Activated CD4-positive, alpha-beta T cell treated with anti-CD3 and anti-CD28 coated beads, Interleukin-2, amount 10 ng/mL, durations not matched to agents 24 days and 14 days (primary cell): ENCODE results near the gene B3GALT5. TPM values are rescaled to one million over a fixed set of nuclear protein-coding genes. Genes with fewer than 3 reads are reported as not detected.
"Not testable (repeated sequence)": the region's sequence is repeated elsewhere in the genome, so short reads cannot be mapped to it uniquely, and the experiment has no call there.

Experiments
- DNase-seq: peaks from one replicate; pipeline ENCODE4 v3.0.0; 2022
- H3K27ac Mint-ChIP-seq: one replicate; pipeline ENCODE4 v1.8.0; 2022; ENCODE audit warnings: mild to moderate bottlenecking, mixed read lengths
- H3K27me3 Mint-ChIP-seq: one replicate; pipeline ENCODE4 v1.8.0; 2022; ENCODE audit warnings: mixed read lengths
- H3K36me3 Mint-ChIP-seq: one replicate; pipeline ENCODE4 v1.8.0; 2022; ENCODE audit warnings: low read depth, mild to moderate bottlenecking, mixed read lengths
- H3K4me1 Mint-ChIP-seq: one replicate; pipeline ENCODE4 v1.8.0; 2021; ENCODE audit warnings: mixed read lengths
- H3K4me3 Mint-ChIP-seq: one replicate; pipeline ENCODE4 v1.8.0; 2022; ENCODE audit warnings: mild to moderate bottlenecking, moderate library complexity, mixed read lengths
- H3K9me3 Mint-ChIP-seq: one replicate; pipeline ENCODE4 v1.8.0; 2021; ENCODE audit warnings: mixed read lengths
- intact Hi-C: fragments of 100-400 bp; cut with micrococcal nuclease; formaldehyde crosslinking; loops from one replicate; pipeline ENCODE4 v1.15.1; 2023
- total RNA-seq: library from RNA; stranded (reverse); gene quantifications from 2 replicates; pipeline ENCODE4 v1.2.3, GENCODE V29; 2022

The B3GALT5 gene, protein sequence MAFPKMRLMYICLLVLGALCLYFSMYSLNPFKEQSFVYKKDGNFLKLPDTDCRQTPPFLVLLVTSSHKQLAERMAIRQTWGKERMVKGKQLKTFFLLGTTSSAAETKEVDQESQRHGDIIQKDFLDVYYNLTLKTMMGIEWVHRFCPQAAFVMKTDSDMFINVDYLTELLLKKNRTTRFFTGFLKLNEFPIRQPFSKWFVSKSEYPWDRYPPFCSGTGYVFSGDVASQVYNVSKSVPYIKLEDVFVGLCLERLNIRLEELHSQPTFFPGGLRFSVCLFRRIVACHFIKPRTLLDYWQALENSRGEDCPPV
- not detected in 2 replicates for total RNA-seq

DNA sequence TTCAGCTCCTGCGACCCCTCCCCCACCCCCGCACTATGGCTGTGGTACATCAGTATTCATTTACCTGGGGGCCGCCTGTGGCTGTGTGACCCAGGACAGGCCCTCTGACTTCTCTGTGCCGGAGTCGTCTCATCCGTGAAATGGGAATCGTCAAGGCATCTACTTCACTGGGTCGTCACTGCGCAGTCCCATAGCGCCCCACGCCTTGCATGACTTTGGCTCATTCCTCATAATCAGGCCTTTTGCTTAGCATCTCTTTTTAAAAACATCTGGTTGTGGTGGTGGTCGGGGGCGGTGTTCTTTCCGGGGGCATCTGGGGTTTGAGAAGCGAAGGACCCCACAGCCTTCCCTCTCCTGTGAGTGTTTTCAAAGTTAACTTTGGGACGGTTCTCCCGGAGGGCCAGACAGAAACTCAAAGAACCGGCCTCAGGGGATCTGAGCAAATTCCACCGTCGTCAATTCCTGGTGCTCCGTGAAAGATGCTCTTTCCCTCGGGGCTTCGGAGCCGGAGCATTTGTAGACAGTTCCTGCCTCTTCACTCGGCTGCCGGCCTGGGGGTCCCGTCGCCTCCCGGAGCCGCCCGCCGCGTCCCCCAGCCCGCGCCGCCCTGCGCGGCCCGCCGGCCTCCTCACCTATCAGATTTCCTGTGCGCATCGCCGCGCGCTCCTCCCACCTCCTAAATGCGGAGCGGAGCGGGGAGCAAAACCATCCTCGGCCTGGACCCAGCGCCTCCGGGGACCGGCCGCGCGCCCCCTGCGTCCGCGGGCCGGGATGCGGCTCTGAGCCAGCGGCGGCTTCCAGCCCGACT lies at the start of gene B3GALT5:
Gene B3GALT5 (plus strand): TSS at position 708 of the 808 bp plus-strand sequence. CDS start 47,620 bp downstream, outside the sequence.
- Mint-ChIP-seq H3K27me3 (peaks cover 33% of the 10 kb centered on the region), H3K36me3 (no peaks in the 10 kb centered on the region), H3K4me3 (no peak within 1 kb of the TSS), H3K4me1 (peaks cover 5% of the 10 kb centered on the region), H3K27ac (no peak within 1 kb of the TSS), H3K9me3 (no peaks in the 10 kb centered on the region)
- peak; percentile 37 for DNase-seq
- intact Hi-C loops: no loop called here

DNA sequence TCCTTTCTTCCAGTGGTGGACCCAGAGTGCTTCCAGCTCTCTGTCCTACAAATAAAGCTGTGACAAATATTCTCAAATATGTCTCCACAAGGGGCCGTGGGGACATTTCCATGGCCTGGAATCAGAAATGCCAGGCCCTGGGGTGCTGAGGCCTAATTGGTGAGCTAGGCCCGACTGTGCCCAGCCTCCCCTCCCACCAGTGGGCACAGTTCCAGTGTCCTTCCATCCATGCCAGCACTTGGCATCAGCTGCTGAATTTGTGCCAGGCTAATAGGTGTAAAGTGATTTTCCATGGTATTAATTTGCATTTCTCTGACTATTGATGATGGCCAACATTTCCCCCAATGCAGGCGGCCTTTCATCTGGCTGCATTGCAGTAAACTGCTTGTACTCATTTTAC lies 48.5 kb upstream of the B3GALT5 start:
- Mint-ChIP-seq H3K27ac (no peak overlapping the region), H3K9me3 (no peaks in the 10 kb centered on the region), H3K36me3 (no peaks in the 10 kb centered on the region), H3K27me3 (no peaks in the 10 kb centered on the region), H3K4me1 (no peaks in the 10 kb centered on the region), H3K4me3 (no peak overlapping the region)
- no peak for DNase-seq
- intact Hi-C loops: no loop called here

DNA sequence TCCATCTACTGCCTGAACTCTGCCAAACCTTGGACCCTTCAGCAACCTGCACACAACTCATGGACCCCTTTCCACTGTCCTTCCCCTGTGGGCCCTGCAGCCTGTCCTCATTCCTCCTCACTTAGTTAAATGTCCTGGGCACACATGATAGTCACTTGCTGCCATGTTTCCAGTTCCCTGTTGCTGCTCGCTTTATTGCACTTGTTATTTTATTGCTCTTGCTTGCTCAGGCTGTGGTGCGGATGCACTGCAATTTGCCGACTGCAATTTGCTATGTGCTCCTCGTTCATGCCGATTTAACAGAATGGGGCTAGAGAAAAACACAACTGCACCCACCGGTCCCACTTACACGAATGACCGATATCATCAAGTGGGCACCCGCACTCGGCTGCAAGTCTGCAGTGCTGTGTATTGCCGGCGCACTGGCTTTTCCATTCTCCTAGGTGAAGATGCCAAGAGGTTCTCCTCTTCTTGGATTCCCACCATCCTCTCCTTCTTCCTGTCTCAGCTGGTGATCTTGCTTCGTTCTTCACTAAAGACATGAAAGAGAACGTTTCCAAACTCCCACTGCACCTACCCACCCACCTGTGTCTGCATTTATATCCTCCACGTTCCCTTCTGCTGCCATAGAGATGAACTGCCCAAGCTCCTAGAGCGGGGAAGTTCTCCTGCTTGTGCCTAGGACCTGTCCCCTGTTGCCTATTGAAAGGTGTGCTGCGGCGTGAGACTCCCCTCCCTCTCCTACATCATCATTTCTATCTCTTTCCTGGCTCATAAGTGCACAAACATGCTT lies 45.4 kb upstream of the B3GALT5 start:
- DNase-seq: no peak
- Mint-ChIP-seq H3K4me3 (no peak overlapping the region), H3K4me1 (no peaks in the 10 kb centered on the region), H3K36me3 (no peaks in the 10 kb centered on the region), H3K27me3 (no peaks in the 10 kb centered on the region), H3K27ac (no peak overlapping the region), H3K9me3 (no peaks in the 10 kb centered on the region)
- intact Hi-C loops: no loop called here

DNA sequence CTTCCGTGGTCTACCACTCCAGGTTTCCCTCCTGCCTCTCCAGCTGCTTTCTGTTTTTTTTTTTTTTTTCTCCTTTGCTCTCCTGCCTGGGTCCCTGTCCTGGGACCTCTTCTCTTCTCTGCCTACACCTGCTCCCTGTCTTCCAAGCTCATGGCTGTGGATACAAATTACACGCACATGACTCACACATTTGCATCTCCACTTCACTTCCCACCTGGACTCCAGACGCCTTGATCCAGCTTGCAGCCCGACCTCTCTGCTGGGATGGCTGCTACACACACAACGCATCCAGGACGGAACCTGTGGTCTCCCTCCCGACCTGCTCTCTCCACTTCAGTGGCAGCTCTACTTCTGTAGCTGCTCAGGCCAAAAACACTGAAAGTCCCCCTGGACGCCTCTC lies 44.4 kb upstream of the B3GALT5 start:
- H3K27ac Mint-ChIP-seq: no peak overlapping the region
- no peaks in the 10 kb centered on the region for H3K27me3 Mint-ChIP-seq
- no peaks in the 10 kb centered on the region for H3K9me3 Mint-ChIP-seq
- H3K4me1 Mint-ChIP-seq: no peaks in the 10 kb centered on the region
- no peak overlapping the region for H3K4me3 Mint-ChIP-seq
- intact Hi-C loops: no loop called here
- no peaks in the 10 kb centered on the region for H3K36me3 Mint-ChIP-seq
- no peak for DNase-seq

DNA sequence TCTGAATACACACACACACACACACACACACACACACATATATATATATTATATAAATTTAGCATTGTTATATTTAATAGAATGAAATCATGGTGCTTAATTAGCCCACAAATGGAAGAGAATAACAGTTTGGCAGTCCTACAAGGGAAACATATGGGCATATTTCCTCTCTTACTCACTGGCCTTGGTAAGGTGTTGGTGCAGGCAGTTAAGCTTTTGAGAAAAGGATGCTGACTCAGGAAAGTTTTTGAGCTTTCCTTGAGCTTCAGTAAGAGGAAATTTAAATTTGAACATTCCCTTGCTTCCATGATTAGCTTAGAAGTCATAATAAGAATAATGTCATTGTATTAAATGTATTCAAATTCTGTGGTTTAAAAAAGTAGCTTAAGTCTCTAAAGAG lies 37.0 kb upstream of the B3GALT5 start:
- H3K4me1 Mint-ChIP-seq: no peaks in the 10 kb centered on the region
- no peak for DNase-seq
- H3K36me3 Mint-ChIP-seq: no peaks in the 10 kb centered on the region
- H3K27ac Mint-ChIP-seq: no peak overlapping the region
- no peak overlapping the region for H3K4me3 Mint-ChIP-seq
- no peaks in the 10 kb centered on the region for H3K9me3 Mint-ChIP-seq
- intact Hi-C loops: no loop called here
- H3K27me3 Mint-ChIP-seq: no peaks in the 10 kb centered on the region

DNA sequence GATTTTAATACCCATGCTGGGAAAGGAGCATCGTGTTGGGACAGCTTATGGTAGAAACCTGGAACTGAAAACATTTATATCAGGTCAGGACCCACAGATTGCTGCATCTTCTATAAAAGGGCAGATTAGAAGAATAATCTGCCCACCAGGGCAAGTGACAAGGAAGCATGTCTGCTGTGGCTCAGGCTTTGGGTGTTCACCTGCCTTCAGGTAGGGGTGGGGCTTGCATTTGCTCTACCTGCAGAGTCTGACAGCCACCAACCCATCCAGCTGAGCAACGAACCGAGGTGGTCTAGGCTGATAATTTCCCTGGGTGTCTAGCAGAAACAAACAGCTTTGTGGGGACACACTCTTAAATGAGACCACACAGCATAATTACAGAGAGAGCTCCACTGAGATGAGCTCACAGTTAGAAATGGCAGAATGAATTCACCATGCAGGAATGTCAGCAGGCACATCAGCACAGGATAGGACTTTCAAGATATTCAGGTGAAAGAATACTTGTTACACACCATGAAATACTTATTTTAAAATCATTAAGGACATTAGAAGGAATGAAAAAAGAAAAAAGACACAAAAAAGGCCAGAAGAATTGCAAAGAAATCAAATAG lies 36.1 kb upstream of the B3GALT5 start:
- Mint-ChIP-seq H3K4me1 (no peaks in the 10 kb centered on the region), H3K9me3 (no peaks in the 10 kb centered on the region), H3K4me3 (no peak overlapping the region), H3K27ac (no peak overlapping the region), H3K36me3 (no peaks in the 10 kb centered on the region), H3K27me3 (no peaks in the 10 kb centered on the region)
- DNase-seq: no peak
- intact Hi-C loops: no loop called here

DNA sequence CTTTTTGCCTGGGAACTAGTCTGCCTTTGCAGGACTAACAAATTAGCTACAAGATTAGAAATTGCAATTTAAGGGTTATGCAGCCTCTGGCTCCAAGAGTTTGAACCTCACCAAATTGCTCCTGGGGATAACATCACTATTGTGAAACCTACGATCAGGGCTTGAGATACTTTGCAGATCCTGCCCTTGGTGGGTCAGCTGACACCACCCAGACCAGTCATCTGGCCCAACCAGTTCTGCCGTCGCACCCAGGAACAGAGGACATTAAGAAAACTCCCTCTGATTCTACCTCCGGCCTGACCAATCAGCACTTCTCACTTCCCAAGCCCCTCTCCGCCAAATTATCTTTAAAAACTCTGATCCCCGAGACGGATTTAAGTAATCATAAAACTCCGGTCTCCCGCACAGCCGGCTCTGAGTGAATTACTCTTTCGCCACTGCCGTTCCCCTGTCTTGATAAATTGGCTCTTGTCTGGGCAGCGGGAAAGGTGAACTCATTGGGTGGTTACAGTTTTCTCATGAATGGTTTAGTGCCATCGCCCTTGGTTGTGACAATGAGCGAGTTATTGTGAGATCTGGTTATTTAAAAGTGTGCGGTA lies 32.9 kb upstream of the B3GALT5 start:
- H3K27me3 Mint-ChIP-seq: no peaks in the 10 kb centered on the region
- intact Hi-C loops: no loop called here
- no peak overlapping the region for H3K4me3 Mint-ChIP-seq

DNA sequence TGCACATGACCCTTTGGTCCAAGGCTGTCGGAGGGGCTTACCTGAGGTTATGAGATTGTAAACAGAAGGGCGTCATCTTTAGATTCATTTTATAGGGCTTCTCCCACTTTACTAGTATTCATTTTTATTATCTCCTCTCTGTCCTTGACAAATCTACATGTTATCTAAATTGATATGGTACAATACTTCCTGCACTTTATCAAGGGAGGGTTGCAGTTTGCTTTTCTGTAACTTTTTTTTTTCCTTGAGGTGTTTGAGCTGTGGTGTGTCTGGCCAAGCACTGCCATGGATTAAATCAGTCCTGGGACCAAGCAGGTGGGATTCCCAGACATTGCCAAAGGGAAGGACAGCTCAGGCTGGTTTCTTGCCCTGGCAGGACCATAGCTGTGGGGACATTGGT lies 32.0 kb upstream of the B3GALT5 start:
- Mint-ChIP-seq H3K27ac (no peak overlapping the region), H3K4me3 (no peak overlapping the region), H3K9me3 (no peaks in the 10 kb centered on the region), H3K27me3 (peaks cover 1% of the 10 kb centered on the region), H3K36me3 (no peaks in the 10 kb centered on the region), H3K4me1 (no peaks in the 10 kb centered on the region)
- intact Hi-C loops: no loop called here
- no peak for DNase-seq

More for the DNA sequence above, 32.9 kb upstream of the B3GALT5 start:
- Mint-ChIP-seq H3K4me1 (no peaks in the 10 kb centered on the region), H3K9me3 (no peaks in the 10 kb centered on the region), H3K27ac (no peak overlapping the region), H3K36me3 (no peaks in the 10 kb centered on the region)
- no peak for DNase-seq

DNA sequence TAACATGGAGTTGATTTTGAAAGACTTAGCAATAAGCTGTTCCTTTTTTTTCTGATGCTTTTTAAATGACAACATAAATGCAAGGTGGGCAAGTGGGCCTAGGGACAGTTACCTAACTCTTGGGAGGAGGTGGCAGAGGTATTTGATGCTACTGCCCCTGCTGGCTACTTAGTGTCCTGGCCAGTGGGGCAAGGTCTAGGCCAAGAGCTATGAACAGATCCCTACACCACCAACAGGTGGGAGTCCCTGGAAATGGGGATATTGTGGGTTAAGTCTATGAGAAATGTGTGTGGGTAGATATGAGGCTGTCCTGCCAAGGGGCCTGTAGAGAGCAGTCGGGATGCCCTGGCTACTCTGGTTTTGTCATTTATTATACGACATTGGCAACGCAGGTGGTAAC lies 31.3 kb upstream of the B3GALT5 start:
- Mint-ChIP-seq H3K36me3 (no peaks in the 10 kb centered on the region), H3K4me1 (no peaks in the 10 kb centered on the region), H3K27me3 (peaks cover 1% of the 10 kb centered on the region), H3K4me3 (no peak overlapping the region), H3K9me3 (no peaks in the 10 kb centered on the region), H3K27ac (no peak overlapping the region)
- intact Hi-C loops: no loop called here
- DNase-seq: no peak

DNA sequence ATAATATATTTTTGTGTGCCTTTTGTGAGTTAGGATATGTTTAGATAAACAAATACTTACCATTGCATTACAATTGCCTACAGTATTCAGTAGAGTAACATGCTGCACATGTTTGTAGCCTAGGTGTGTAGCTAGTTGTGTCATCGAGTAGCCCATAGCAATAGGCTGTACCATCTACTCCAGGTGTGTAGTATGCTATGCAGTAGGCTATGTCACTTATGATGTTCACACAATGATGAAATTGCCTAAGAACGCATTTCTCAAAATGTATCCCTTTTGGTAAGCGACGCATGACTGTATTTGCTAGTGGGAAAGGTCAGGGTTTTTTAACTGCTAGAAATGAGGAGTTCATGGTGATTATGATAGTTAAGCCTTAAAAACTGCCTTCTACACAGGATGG lies 30.0 kb upstream of the B3GALT5 start:
- Mint-ChIP-seq H3K9me3 (no peaks in the 10 kb centered on the region), H3K27me3 (peaks cover 1% of the 10 kb centered on the region), H3K27ac (no peak overlapping the region), H3K4me1 (no peaks in the 10 kb centered on the region), H3K4me3 (no peak overlapping the region), H3K36me3 (no peaks in the 10 kb centered on the region)
- no peak for DNase-seq
- intact Hi-C loops: no loop called here

DNA sequence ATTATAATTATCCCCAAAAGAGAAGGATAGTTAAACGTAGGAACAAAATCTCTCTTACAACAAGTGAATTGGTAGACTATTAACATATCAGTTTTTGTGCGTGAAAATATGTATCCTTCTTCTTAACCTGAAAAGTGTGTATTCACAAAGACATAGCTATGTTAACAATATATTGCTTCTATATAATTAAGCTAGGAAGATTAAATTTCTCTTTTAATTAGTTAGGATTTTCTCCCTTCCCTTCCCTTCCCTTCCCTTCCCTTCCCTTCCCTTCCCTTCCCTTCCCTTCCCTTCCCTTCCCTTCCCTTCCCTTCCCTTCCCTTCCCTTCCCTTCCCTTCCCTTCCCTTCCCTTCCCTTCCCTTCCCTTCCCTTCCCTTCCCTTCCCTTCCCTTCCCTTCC lies 29.2 kb upstream of the B3GALT5 start:
- H3K9me3 Mint-ChIP-seq: not testable (repeated sequence)

DNA sequence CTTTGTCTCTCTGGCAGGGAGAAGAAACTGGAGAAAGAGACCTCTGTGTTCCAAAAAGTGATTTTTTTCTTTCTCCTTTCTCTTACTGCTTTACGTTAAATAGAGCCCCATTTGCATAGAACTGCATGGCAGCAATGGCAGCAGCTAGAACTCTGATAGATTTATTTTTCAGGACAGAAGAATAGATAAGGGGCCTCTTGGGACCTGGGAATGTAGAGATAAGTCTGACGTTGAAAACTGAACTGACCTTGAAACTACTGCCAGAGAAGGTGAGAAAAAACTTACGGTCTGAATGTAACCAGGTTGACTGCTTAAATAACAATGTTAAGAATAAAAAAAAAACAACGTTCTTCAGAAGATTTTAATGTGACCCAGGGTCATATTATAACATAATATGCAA lies 25.4 kb upstream of the B3GALT5 start:
- Mint-ChIP-seq H3K36me3 (no peaks in the 10 kb centered on the region), H3K4me1 (no peaks in the 10 kb centered on the region), H3K27me3 (peaks cover 1% of the 10 kb centered on the region), H3K27ac (no peak overlapping the region), H3K9me3 (no peaks in the 10 kb centered on the region), H3K4me3 (no peak overlapping the region)
- intact Hi-C loops: no loop called here
- no peak for DNase-seq

More for the DNA sequence above, 29.2 kb upstream of the B3GALT5 start:
- H3K4me3 Mint-ChIP-seq, H3K36me3 Mint-ChIP-seq, H3K4me1 Mint-ChIP-seq, DNase-seq, H3K27ac Mint-ChIP-seq, intact Hi-C loops, H3K27me3 Mint-ChIP-seq: not testable (repeated sequence)

DNA sequence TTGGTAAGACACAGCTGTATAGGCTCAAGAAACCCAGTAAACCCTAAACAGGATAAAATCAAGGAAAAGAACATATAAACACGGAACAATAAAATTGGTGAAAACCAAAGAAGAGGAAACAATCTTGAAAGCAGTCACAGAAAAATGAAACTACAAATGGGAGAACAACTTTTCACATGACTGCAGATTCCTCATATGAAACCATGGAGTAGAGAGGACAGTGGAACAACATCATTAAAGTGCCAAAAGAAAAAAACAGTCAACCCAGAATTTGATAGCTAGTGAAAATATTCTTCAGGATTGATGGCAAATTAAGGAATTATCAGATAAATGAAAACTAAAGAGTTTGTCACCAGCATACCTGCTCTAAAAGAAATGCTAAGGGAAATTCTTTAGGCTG lies 23.9 kb upstream of the B3GALT5 start:
- H3K9me3 Mint-ChIP-seq: no peaks in the 10 kb centered on the region
- no peak overlapping the region for H3K27ac Mint-ChIP-seq
- intact Hi-C loops: no loop called here
- DNase-seq: no peak
- no peaks in the 10 kb centered on the region for H3K4me1 Mint-ChIP-seq
- H3K36me3 Mint-ChIP-seq: no peaks in the 10 kb centered on the region
- no peak overlapping the region for H3K4me3 Mint-ChIP-seq
- peaks cover 1% of the 10 kb centered on the region for H3K27me3 Mint-ChIP-seq
